ENCODE measurements around the gene LIMK1. TPM values are rescaled to one million over a fixed set of nuclear protein-coding genes. Genes with fewer than 3 reads are reported as not detected.

The LIMK1 gene
- total RNA-seq, 1 donor from 2014 or later, result 15.5 TPM

Other genes starting within 250 kb of the LIMK1 start
- 0.49 TPM for gene METTL27, start 241.3 kb upstream of the LIMK1 start, total RNA-seq
- gene TMEM270, start 222.6 kb upstream of the LIMK1 start, total RNA-seq, result not detected
- gene ELN, start 55.6 kb upstream of the LIMK1 start, total RNA-seq, result 11.3 TPM
- gene EIF4H, start 90.6 kb downstream of the LIMK1 start, total RNA-seq, result 105 TPM
- 0.98 TPM for gene LAT2, start 126.2 kb downstream of the LIMK1 start, total RNA-seq
- gene RFC2, start 170.6 kb downstream of the LIMK1 start, total RNA-seq, result 15.7 TPM
- gene CLIP2, start 205.6 kb downstream of the LIMK1 start, total RNA-seq, result 119 TPM

All from temporal lobe (tissue), 1 donor.